Measurements from ENCODE around the gene FANCD2.

Gene FANCD2

GRCh38 chr3:10004960-10005564 is 21.2 kb upstream of the FANCD2 start:
- no peak for TF ChIP-seq CTCF (IDR thresholded peaks at IDR 0.05; ENCODE audit: low read depth, low read length, poor library complexity, severe bottlenecking)
- no peak for TF ChIP-seq EZH2phosphoT487 (IDR thresholded peaks at IDR 0.05; ENCODE audit: borderline replicate concordance, low read length)
- Histone ChIP-seq H3K79me2 (ENCODE audit: control insufficient read depth, low read length) (peaks cover 10% of the 10 kb centered on the region), H3K4me3 (ENCODE audit: low read length) (no peak overlapping the region), H3K36me3 (ENCODE audit: control insufficient read depth, low read length) (peaks cover 30% of the 10 kb centered on the region), H3K27ac (ENCODE audit: low read depth, low read length) (no peak overlapping the region), H3K4me1 (ENCODE audit: control insufficient read depth, low read length) (peaks cover 18% of the 10 kb centered on the region), H4K20me1 (ENCODE audit: control insufficient read depth, insufficient read depth, low read depth, low read length) (peaks cover 12% of the 10 kb centered on the region), H3K9me3 (ENCODE audit: control insufficient read depth, insufficient read depth, low read length) (no peaks in the 10 kb centered on the region), H3K27me3 (ENCODE audit: control insufficient read depth, low read length) (no peaks in the 10 kb centered on the region), H3F3A (ENCODE audit: control insufficient read depth, insufficient read depth) (peaks cover 3% of the 10 kb centered on the region; the same call in 1 of the 2 replicates), H3K9me2 (replicated peaks; ENCODE audit: control insufficient read depth, low read length) (no peaks in the 10 kb centered on the region), H3K4me2 (ENCODE audit: low read length) (no peak overlapping the region)

GRCh38 chr3:10006048-10006761 is 20.0 kb upstream of the FANCD2 start:
- TF ChIP-seq CTCF (IDR thresholded peaks at IDR 0.05; ENCODE audit: low read depth, low read length, poor library complexity, severe bottlenecking) (no peak), EZH2phosphoT487 (IDR thresholded peaks at IDR 0.05; ENCODE audit: borderline replicate concordance, low read length) (no peak)
- H3K4me3 ChIP-seq (ENCODE audit: low read length): no peak overlapping the region
- H3K9me2 ChIP-seq (replicated peaks; ENCODE audit: control insufficient read depth, low read length): no peaks in the 10 kb centered on the region
- H3K9me3 ChIP-seq (ENCODE audit: control insufficient read depth, insufficient read depth, low read length): no peaks in the 10 kb centered on the region
- H3K27ac ChIP-seq (ENCODE audit: low read depth, low read length): no peak overlapping the region
- peaks cover 3% of the 10 kb centered on the region for H3F3A ChIP-seq (ENCODE audit: control insufficient read depth, insufficient read depth)
- H4K20me1 ChIP-seq (ENCODE audit: control insufficient read depth, insufficient read depth, low read depth, low read length): peaks cover 12% of the 10 kb centered on the region
- H3K27me3 ChIP-seq (ENCODE audit: control insufficient read depth, low read length): no peaks in the 10 kb centered on the region
- peaks cover 20% of the 10 kb centered on the region for H3K36me3 ChIP-seq (ENCODE audit: control insufficient read depth, low read length)
- H3K79me2 ChIP-seq (ENCODE audit: control insufficient read depth, low read length): no peaks in the 10 kb centered on the region; the same call in 1 of the 2 replicates
- peaks cover 28% of the 10 kb centered on the region for H3K4me1 ChIP-seq (ENCODE audit: control insufficient read depth, low read length)
- no peak overlapping the region for H3K4me2 ChIP-seq (ENCODE audit: low read length)

- Histone ChIP-seq H3K27ac (ENCODE audit: low read depth, low read length) (no peak overlapping the region), H3K79me2 (ENCODE audit: control insufficient read depth, low read length) (no peaks in the 10 kb centered on the region; the same call in 1 of the 2 replicates), H3K4me2 (ENCODE audit: low read length) (no peak overlapping the region), H3K9me2 (replicated peaks; ENCODE audit: control insufficient read depth, low read length) (no peaks in the 10 kb centered on the region), H3K4me1 (ENCODE audit: control insufficient read depth, low read length) (peaks cover 31% of the 10 kb centered on the region), H3K4me3 (ENCODE audit: low read length) (no peak overlapping the region), H3K9me3 (ENCODE audit: control insufficient read depth, insufficient read depth, low read length) (no peaks in the 10 kb centered on the region), H3F3A (ENCODE audit: control insufficient read depth, insufficient read depth) (peaks cover 3% of the 10 kb centered on the region), H4K20me1 (ENCODE audit: control insufficient read depth, insufficient read depth, low read depth, low read length) (peaks cover 12% of the 10 kb centered on the region), H3K36me3 (ENCODE audit: control insufficient read depth, low read length) (peaks cover 20% of the 10 kb centered on the region), H3K27me3 (ENCODE audit: control insufficient read depth, low read length) (no peaks in the 10 kb centered on the region)
- TF ChIP-seq EZH2phosphoT487 (IDR thresholded peaks at IDR 0.05; ENCODE audit: borderline replicate concordance, low read length) (no peak), CTCF (IDR thresholded peaks at IDR 0.05; ENCODE audit: low read depth, low read length, poor library complexity, severe bottlenecking) (no peak)
These were observed 19.5 kb upstream of the FANCD2 start for GRCh38 chr3:10006762-10007090.
